ENCODE results near the gene LDLRAD4.

GRCh38 chr18:13493725-13494124, 275.2 kb downstream of the LDLRAD4 start:
- no peak for TF ChIP-seq CTCF (IDR thresholded peaks at IDR 0.05)
- no peak for TF ChIP-seq POLR2A (IDR thresholded peaks at IDR 0.05)
